H1 (cell line): ENCODE results near the gene GTF2B. TPM values are rescaled to one million over a fixed set of nuclear protein-coding genes. Genes with fewer than 3 reads are reported as not detected.

ENCODE experiments used
- ATF2 ChIP-seq: IDR thresholded peaks from 2 replicates; pipeline ENCODE4 v1.6.1; 2012; ENCODE audit warnings: low read length, inconsistent platforms
- CHD1 ChIP-seq: IDR thresholded peaks from 2 replicates; pipeline ENCODE4 v1.6.1; 2012; ENCODE audit warnings: low read depth, low read length, improper control_type of control experiment
- CHD7 ChIP-seq: fragments of 300-600 bp; sonication (generic); IDR thresholded peaks from 2 replicates; pipeline ENCODE4 v1.7.1; 2012; ENCODE audit warnings: low read length, moderate library complexity, mild to moderate bottlenecking, inconsistent platforms; ENCODE audit not compliant: insufficient replicate concordance
- EGR1 ChIP-seq: IDR thresholded peaks from 2 replicates; pipeline ENCODE4 v1.6.1; 2011; ENCODE audit warnings: low read depth, low read length, borderline replicate concordance
- EZH2 ChIP-seq: fragments of 200-600 bp; sonication (generic); IDR thresholded peaks from 2 replicates; pipeline ENCODE4 v1.7.1; 2012; ENCODE audit warnings: low read depth, mild to moderate bottlenecking, moderate library complexity, low read length, inconsistent platforms; ENCODE audit not compliant: severe bottlenecking
- KDM4A ChIP-seq: IDR thresholded peaks from one replicate; pipeline ENCODE4 v1.7.1; 2012; ENCODE audit warnings: low read depth, mild to moderate bottlenecking, moderate library complexity, low read length, inconsistent platforms; ENCODE audit not compliant: severe bottlenecking
- NANOG ChIP-seq: IDR thresholded peaks from 2 replicates; pipeline ENCODE4 v1.6.1; 2011; ENCODE audit warnings: low read length, low read depth, mild to moderate bottlenecking, inconsistent platforms; ENCODE audit not compliant: insufficient read depth, poor library complexity, severe bottlenecking
- POLR2A ChIP-seq, 2 experiments: IDR thresholded peaks; 1 replicate in 1 of 2; 2 replicates in 1 of 2; pipeline ENCODE4 v1.6.1; 2011; ENCODE audit warnings: low read depth in 2 of 2, low read length in 2 of 2, mild to moderate bottlenecking in 2 of 2; ENCODE audit errors: control extremely low read depth in 1 of 2
- POLR2AphosphoS5 ChIP-seq: IDR thresholded peaks from 2 replicates; pipeline ENCODE4 v1.6.1; 2011; ENCODE audit warnings: low read depth, low read length
- RNF2 ChIP-seq: fragments of 200-900, 300-1000 bp; sonication (generic); IDR thresholded peaks from 2 replicates; pipeline ENCODE4 v1.7.1; 2016; ENCODE audit warnings: borderline replicate concordance, low read depth, mild to moderate bottlenecking, antibody characterized with exemption, low read length; ENCODE audit not compliant: poor library complexity, severe bottlenecking; ENCODE audit errors: missing control alignments
- polyA plus RNA-seq, 7 experiments: library from polyadenylated mRNA; depleted of rRNA in 3 of 7; stranded (reverse) in 5 of 7; unstranded in 2 of 7; fragments of >200 nt in 5 of 7; fragments of 200-250 nt in 2 of 7; gene quantifications; 1 replicate in 5 of 7; 2 replicates in 1 of 7; 4 replicates in 1 of 7; pipeline versions ENCODE4 v1.2.1 to v1.2.3, GENCODE V29; 2011 to 2013; ENCODE audit warnings: missing spikeins in 2 of 7, mixed read lengths in 2 of 7
- total RNA-seq: library from RNA; stranded (reverse); fragmentation: NEBNext Ultra II Directional; extraction: Animal tissue kit (Norgen Biotek cat#: 25700); gene quantifications from 2 replicates; pipeline ENCODE4 v1.2.1, GENCODE V29; 2021

Gene GTF2B
- total and polyA plus RNA-seq, 2 of the 8 experiments (the other 6 are each of a cell fraction or from before 2014, with no cell fraction given) = 14.9 to 15.6 TPM

GRCh38 chr1:88916883-88917282, 25.5 kb upstream of the GTF2B start (continued):
- TF ChIP-seq CHD7 (no peak), POLR2AphosphoS5 (no peak), CHD1 (no peak), RNF2 (no peak), POLR2A (IDR thresholded peaks at IDR 0.05; ENCODE audit: control extremely low read depth in 1 of 2, low read depth in 2 of 2, low read length in 2 of 2) (no peak), NANOG (no peak), ATF2 (no peak), EZH2 (no peak), EGR1 (no peak), KDM4A (no peak)
